NCI-H1694 (cell line): ENCODE measurements around the gene GSC.
"Not testable (repeated sequence)": the region's sequence is repeated elsewhere in the genome, so short reads cannot be mapped to it uniquely, and the experiment has no call there.

Source experiments
- DNase-seq: peaks from one replicate; lab custom pipeline; 2025; lab: John Stamatoyannopoulos, UW

Gene GSC

DNA sequence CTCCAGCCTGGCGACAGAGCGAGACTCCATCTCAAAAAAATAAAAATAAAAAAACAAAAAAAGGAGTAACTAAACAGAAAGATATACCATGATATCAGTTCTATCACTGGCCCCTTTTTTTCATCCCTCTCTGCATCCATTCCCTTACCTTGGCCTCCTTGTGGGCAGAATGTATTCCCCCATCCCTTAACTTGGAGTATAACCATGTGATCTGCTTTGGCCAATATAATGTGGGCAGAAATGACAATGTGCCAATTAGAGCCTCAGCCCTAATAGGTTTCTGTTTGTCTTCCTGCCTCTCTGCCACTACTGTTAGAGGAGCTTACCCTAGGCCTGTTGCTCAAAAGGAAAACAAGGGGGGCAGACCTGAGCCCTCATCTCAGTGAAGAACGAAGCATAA lies 23.8 kb downstream of the GSC start:
- no peak for DNase-seq

DNA sequence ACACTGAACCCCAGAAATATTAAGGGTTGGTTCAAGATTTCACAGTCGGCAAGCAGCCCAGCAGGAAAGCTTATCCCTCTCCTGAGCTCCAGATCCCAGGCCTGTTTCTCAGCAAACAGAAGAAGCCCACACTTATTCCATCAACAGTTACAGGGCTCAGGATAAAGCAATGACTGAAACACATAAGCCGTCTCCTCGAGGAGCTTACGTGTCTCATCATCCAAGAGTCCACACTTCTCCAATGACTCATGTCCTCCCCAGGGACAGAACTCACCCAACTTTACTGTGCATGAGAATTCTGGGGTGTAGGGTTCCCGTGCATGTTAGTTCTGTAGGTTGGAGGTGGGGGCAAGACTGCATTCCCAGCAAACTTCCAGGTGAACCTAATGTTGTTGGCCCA lies 31.2 kb downstream of the GSC start:
- no peak for DNase-seq

DNA sequence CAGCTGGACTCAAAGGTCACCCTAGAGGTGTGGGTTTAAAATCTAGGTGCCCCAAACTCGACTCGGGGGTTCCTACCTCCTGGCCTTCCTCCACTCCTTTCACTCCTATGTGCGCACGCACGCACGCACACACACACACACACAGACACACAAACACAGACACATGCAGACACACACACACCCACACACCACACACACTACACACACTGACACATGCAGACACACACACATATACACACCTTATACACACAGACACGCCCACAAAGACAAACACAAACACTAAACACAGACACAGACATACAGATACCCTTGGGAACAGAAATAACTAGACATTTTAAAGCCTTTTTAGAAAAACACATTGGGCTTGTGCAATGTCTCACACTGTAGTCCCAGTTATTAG lies 31.8 kb downstream of the GSC start:
- no peak for DNase-seq

DNA sequence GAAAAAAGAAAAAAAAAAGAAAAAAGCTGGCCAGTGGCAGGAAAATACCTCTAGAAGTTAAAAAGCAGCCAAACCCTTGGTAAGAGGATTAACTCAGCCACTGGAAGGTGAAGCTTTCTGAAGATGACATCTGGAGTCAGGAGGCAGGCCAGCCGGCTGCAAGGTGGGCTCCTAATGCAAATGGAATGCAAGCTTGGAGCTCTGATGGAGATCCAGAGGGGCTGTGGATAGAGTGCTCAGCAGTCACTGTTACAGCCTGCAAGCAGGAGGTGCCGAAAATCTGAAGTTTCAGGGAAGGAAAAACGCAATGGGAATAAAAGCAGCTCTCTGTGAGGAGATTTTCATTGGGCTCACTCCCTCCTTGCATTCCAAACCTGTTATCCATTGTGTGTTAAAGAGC lies 41.0 kb downstream of the GSC start:
- no peak for DNase-seq

DNA sequence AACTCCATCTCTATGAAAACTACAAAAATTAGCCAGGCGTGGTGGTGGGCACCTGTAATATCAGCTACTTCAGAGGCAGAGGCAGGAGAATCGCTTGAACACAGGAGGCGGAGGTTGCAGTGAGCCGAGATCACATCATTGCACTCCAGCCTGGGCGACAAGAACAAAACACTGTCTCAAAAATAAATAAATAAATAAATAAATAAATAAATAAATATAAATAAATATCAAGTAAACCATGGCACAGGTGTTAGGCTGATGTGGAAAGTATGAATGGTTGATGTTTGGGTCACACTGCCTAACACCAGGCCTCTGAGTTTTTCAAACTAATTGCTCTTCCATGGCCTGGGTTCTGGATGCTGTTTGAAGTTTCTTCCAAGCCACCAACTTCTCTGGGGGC lies 41.5 kb downstream of the GSC start:
- DNase-seq, result not testable (repeated sequence)

DNA sequence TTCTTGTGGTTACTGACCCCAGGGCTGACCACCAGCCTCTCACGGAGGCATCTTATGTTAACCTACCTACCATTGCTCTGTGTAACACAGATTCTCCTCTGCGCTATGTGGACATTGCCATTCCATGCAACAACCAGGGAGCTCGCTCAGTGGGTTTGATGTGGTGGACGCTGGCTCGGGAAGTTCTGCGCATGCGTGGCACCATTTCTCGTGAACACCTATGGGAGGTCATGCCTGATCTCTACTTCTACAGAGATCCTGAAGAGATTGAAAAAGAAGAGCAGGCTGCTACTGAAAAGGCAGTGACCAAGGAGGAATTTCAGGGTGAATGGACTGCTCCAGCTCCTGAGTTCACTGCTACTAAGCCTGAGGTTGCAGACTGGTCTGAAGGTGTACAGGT lies 43.3 kb downstream of the GSC start:
- not testable (repeated sequence) for DNase-seq

DNA sequence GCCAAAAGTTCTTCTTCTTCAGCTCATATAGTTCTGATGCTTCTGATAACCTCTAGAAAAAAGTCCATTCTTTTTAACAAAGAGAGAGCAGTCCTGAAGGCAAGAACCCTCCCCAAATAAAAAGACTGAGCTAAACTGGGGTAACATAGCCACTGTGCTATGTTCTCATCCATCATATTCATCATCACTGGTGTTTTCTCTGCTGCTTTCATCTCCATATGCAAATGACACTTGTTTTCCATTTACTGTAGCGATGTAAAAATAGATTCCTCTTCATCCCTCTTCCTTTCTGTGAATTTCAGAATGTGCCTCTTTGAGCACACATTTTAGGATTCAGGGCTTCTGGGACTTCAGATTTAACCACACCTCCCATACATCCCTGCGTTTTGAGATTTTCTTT lies 44.9 kb downstream of the GSC start:
- no peak for DNase-seq

DNA sequence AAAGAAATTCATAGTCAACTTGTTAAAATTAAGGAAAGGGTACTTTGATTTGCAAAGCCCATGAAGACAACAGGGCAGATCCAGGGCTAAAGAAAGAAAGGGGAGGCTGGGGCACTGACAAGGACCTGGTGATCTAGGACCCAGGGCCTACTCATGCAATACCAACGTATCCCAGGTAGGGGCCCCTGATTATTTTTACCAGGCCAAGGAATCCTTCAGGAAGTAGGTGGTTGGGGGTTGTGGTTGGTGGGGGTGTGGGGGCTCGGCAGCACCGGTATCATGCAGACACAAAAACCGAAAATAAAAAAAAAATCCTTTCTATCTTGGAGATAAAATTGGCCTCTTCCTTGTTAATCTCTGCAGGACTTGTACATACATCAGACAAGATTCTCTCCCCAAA lies 47.5 kb downstream of the GSC start:
- DNase-seq, result no peak
